ENCODE results near the gene UBALD1.

UBALD1 gene

DNA sequence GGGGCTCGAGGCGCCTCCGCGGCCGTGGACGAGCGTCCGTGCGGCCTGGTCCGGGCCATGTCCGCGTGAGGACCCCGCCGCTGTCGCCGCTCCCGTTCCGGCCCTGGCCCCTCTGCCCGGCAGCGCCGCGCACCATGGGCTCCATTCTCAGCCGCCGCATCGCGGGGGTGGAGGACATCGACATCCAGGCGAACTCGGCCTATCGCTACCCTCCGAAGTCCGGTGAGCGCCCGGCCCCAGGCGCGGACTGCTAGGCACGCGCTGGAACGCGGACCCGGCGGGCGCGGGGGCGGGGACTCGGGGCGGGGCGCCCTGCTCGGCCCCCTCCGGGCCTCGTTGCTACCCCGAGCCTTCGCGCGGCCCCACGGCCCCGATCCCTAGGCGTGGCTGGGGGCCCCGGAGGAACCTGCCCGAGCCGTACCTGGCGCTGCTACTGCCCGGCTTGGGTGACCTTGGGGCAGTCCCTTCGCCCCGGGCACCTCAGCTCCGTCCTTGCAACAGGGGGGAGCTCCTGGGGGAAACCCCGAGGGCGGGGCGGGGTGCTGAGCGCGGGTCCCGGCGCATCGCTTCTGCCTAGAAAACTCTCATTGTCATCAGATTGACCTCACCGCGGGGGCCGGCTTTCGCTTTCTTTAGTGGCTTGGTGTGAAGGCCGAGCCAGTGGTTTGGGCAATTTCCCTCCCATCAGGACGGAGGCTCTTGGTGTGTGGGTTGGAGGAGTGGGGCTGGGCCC lies 10.3 kb upstream of the UBALD1 start:
- Histone ChIP-seq H3F3A (ENCODE audit: control insufficient read depth, insufficient read depth) (no peaks in the 10 kb centered on the region), H3K79me2 (ENCODE audit: control insufficient read depth, low read length) (peaks cover 48% of the 10 kb centered on the region), H3K9me3 (ENCODE audit: control insufficient read depth, insufficient read depth, low read length) (no peaks in the 10 kb centered on the region), H3K36me3 (ENCODE audit: control insufficient read depth, low read length) (peaks cover 7% of the 10 kb centered on the region), H3K4me1 (ENCODE audit: control insufficient read depth, low read length) (peaks cover 22% of the 10 kb centered on the region), H4K20me1 (ENCODE audit: control insufficient read depth, insufficient read depth, low read depth, low read length) (peaks cover 17% of the 10 kb centered on the region; the same call in 1 of the 2 replicates), H3K4me3 (ENCODE audit: low read length) (peak overlapping the region; percentile 90), H3K27ac (ENCODE audit: low read depth, low read length) (no peak overlapping the region), H3K27me3 (ENCODE audit: control insufficient read depth, low read length) (no peaks in the 10 kb centered on the region), H3K9me2 (replicated peaks; ENCODE audit: control insufficient read depth, low read length) (no peaks in the 10 kb centered on the region), H3K4me2 (ENCODE audit: low read length) (peak overlapping the region; percentile 92)
- no peak for TF ChIP-seq EZH2phosphoT487 (IDR thresholded peaks at IDR 0.05; ENCODE audit: borderline replicate concordance, low read length)
- TF ChIP-seq, protein P1, sequence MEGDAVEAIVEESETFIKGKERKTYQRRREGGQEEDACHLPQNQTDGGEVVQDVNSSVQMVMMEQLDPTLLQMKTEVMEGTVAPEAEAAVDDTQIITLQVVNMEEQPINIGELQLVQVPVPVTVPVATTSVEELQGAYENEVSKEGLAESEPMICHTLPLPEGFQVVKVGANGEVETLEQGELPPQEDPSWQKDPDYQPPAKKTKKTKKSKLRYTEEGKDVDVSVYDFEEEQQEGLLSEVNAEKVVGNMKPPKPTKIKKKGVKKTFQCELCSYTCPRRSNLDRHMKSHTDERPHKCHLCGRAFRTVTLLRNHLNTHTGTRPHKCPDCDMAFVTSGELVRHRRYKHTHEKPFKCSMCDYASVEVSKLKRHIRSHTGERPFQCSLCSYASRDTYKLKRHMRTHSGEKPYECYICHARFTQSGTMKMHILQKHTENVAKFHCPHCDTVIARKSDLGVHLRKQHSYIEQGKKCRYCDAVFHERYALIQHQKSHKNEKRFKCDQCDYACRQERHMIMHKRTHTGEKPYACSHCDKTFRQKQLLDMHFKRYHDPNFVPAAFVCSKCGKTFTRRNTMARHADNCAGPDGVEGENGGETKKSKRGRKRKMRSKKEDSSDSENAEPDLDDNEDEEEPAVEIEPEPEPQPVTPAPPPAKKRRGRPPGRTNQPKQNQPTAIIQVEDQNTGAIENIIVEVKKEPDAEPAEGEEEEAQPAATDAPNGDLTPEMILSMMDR (IDR thresholded peaks at IDR 0.05; ENCODE audit: low read depth, low read length, poor library complexity, severe bottlenecking), result no peak

DNA sequence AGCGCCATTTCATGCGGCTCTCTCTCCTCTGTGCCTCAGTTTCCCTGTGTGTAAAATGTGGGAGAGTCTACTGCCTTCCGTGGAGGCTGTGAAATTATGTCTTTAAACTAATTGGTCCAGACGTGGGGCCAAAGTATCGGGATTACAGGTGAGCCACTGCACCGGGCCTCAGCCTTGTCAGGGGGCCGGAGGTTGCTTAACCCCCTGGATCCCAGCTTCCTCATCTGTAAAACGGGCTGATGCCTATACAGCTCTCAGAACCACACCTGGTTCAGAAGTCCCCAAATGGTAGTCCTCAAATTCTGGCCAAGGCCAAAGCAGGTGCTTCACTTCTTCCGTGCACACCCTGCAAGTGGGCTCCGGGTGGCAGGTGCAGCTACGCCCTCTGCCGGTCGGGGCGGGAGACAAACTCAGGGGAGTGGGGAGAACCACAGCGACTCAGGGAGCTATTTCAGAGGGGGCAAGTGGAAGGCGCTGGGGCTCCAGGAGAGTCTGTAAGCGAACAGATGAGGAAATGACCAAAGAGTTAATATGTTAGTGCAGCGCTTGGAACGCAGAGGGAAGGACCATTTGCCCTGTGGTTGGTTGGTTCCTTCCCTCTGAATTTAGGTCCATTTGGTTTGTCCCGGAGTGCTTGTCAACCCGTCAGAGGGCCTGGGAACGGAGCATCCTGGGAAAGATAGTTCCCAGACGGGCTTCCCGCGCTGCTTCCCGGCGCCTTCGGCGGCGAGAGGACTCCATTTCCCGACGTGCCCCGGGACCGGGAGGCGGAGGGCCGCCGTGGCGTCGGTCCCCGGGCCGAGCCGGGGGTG lies 9.5 kb upstream of the UBALD1 start, which contains the start of gene MGRN1:
Gene MGRN1, plus strand, starts transcription at position 812 of the 812 bp plus-strand sequence. CDS start 135 bp downstream, outside the sequence.
- peak within 1 kb of the TSS; percentile 75 for H3K27ac ChIP-seq (ENCODE audit: low read depth, low read length)

DNA sequence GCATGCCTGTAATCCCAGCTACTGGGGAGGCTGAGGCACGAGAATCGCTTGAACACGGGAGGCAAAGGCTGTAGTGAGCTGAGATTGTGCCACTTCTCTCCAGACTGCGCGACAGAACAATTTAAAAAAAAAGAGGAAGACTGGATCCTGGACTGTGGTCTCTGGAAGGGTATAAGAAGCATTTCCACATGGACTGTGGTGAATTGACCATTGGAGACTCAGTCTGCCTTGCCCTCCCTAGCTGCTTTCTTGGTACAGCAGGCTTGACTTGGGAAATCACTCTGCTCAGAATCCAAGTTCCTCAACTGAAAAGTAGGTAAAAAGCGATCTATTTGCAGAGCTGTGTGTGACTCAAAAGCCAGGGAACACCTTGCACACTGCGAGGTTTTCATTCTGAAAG lies 8.9 kb upstream of the UBALD1 start:
- no peak for TF ChIP-seq EZH2phosphoT487 (IDR thresholded peaks at IDR 0.05; ENCODE audit: borderline replicate concordance, low read length)
- TF ChIP-seq, protein P1 (IDR thresholded peaks at IDR 0.05; ENCODE audit: low read depth, low read length, poor library complexity, severe bottlenecking), result no peak
- peaks cover 7% of the 10 kb centered on the region for H3K36me3 ChIP-seq (ENCODE audit: control insufficient read depth, low read length)
- H3K27ac ChIP-seq (ENCODE audit: low read depth, low read length), result no peak overlapping the region
- H3F3A ChIP-seq (ENCODE audit: control insufficient read depth, insufficient read depth), result no peaks in the 10 kb centered on the region
- peaks cover 17% of the 10 kb centered on the region; the same call in 1 of the 2 replicates for H4K20me1 ChIP-seq (ENCODE audit: control insufficient read depth, insufficient read depth, low read depth, low read length)
- peak overlapping the region; percentile 90 for H3K4me3 ChIP-seq (ENCODE audit: low read length)
- H3K27me3 ChIP-seq (ENCODE audit: control insufficient read depth, low read length), result no peaks in the 10 kb centered on the region
- H3K4me1 ChIP-seq (ENCODE audit: control insufficient read depth, low read length), result peaks cover 22% of the 10 kb centered on the region
- peak overlapping the region; percentile 92 for H3K4me2 ChIP-seq (ENCODE audit: low read length)
- H3K79me2 ChIP-seq (ENCODE audit: control insufficient read depth, low read length), result peaks cover 34% of the 10 kb centered on the region
- no peaks in the 10 kb centered on the region for H3K9me2 ChIP-seq (replicated peaks; ENCODE audit: control insufficient read depth, low read length)
- H3K9me3 ChIP-seq (ENCODE audit: control insufficient read depth, insufficient read depth, low read length), result no peaks in the 10 kb centered on the region

More for the DNA sequence above, 9.5 kb upstream of the UBALD1 start, which contains the start of gene MGRN1:
- Histone ChIP-seq H3K27me3 (ENCODE audit: control insufficient read depth, low read length) (no peaks in the 10 kb centered on the region), H3K9me3 (ENCODE audit: control insufficient read depth, insufficient read depth, low read length) (no peaks in the 10 kb centered on the region), H4K20me1 (ENCODE audit: control insufficient read depth, insufficient read depth, low read depth, low read length) (peaks cover 17% of the 10 kb centered on the region; the same call in 1 of the 2 replicates), H3F3A (ENCODE audit: control insufficient read depth, insufficient read depth) (no peaks in the 10 kb centered on the region), H3K4me3 (ENCODE audit: low read length) (peak within 1 kb of the TSS; percentile 90), H3K36me3 (ENCODE audit: control insufficient read depth, low read length) (peaks cover 7% of the 10 kb centered on the region), H3K79me2 (ENCODE audit: control insufficient read depth, low read length) (peaks cover 40% of the 10 kb centered on the region), H3K4me1 (ENCODE audit: control insufficient read depth, low read length) (peaks cover 22% of the 10 kb centered on the region), H3K4me2 (ENCODE audit: low read length) (peak within 1 kb of the TSS; percentile 92), H3K9me2 (replicated peaks; ENCODE audit: control insufficient read depth, low read length) (no peaks in the 10 kb centered on the region)
- TF ChIP-seq EZH2phosphoT487 (IDR thresholded peaks at IDR 0.05; ENCODE audit: borderline replicate concordance, low read length), result no peak
- TF ChIP-seq, protein P1 (IDR thresholded peaks at IDR 0.05; ENCODE audit: low read depth, low read length, poor library complexity, severe bottlenecking), result peak; percentile 100
